ENCODE measurements around the gene KAZN.

The KAZN gene

DNA sequence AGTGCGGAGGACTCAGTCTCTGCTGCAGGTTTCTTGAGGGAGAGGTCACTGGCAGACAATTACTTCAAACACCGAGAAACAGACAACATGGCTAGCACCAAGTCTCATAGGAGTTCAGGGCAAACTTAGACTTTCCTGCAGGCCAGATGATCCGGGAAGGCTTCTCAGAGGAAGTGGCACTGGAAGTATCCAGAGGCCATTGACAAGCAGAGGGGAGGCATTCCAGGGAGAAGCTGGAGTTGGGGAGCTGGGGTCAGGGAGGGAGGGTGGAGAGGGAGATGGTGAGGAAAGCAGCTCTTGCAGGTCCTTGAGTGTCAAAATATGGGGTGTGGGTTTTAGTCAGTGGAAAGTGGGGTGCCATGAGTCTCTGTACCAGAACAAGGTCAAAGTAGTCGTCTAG, 147.9 kb downstream of the KAZN start:
- no peak for DNase-seq

DNA sequence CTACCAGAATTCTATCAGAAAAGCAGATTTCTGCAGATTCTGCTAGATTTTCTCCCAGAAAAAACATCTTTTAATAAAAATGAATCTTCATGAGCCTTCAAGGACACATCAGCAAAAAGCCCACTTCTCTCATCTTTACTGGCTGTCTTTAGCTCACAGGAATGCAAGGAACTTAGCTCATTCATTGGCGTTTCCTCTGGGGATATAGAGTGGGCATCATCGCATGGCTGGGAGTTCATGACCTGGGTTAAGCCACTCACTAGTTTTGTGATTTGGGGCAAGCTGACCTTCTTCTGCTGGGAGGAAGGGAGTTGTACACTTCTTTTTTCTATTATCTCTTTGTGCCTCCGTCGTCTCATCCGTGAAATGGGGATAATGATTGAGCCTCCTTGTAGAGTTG, 149.7 kb downstream of the KAZN start:
- no peak for DNase-seq

DNA sequence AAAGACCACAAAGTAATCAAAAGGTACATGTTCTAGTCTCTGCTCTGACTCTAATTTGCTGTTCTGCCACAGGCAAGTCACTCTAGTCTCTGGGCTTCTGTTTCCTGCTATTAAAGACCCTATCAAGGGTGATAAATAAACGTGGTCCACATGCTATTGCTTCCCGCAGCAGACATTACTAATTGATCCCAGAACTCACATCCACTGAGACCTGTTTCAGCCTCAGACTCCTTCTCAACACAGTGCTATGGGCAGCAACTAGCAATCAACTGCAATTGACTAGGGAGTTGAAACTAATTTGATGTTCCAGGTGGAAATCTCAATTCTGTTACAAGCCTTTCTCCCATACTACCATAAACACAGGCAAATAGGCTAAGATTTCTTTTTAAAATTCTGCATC, 150.5 kb downstream of the KAZN start:
- DNase-seq = no peak

- DNase-seq = no peak
These were observed 152.0 kb downstream of the KAZN start for GRCh38 chr1:14750490-14750889.

DNA sequence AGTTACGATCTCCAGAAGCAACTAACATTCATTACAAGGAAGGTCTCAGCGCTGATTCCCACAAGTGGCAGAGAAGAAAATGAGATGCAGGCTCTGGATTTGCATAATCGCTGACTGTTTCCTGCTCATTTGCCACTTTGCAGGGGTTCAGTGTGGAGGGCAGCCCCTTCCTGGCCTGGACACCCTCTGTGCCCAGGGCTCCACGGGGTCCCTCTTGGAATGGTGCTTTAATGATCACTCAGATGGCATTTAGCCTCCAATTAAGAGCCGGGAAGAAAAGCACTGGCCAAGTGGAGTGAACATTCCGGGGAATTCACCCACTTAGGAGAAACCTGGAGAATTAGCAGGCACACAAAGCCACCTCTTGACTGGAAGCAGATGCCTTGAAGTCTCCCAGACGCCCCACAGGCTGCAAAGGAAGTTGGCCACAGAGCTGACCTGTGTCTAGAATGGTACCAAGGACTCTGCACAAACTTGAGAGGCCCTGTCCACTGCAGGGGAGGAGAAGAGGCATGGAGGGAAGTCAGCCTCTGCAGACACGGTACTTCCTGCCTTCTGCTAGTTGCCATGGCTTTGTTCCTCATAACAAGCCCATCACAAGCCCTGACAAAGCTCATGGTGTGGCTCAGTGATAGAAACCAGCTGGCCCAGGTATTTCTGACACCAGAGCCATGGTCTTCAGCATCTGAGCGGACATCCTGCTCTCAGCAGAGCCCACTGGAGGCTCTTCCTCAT, 157.2 kb downstream of the KAZN start:
- no peak for DNase-seq

DNA sequence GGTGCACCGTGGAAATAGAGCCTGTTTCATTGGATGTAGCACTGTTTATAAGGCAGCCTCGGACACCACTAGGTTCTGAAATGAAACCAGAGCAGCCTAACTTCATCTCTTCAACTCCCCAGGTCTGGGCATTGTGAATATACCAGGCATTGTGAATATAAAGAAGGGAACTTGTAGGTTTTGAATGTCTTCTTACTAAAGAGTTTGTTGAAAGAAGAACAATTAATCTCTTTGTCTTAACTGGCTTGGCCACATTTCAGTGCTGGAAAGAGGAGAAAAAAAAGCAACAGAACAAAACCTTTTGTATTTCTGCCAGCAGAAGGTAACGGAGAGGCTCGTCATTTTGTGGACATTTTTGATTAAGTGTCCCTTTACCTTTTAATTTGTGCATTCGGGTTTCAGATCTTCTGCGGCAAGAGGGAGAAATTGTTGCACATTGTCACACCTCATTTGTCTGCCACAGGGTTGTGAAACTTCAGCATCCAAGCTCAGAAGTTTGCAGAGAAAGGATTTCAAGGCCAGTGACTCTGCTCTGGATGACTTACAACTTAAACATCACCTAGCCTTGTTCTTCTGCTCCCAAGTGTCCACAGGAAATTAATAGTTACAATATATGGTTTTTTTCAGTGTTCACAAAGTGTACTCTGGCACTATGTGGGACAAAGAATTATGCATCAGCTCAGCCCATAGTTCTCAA, 158.3 kb downstream of the KAZN start:
- no peak for DNase-seq

- no peak for DNase-seq
These were observed 158.8 kb downstream of the KAZN start for GRCh38 chr1:14757286-14757625.

- DNase-seq = no peak
These were observed 160.7 kb downstream of the KAZN start for GRCh38 chr1:14759042-14759818.

GRCh38 chr1:14759843-14760242, 161.4 kb downstream of the KAZN start:
- no peak for DNase-seq

DNA sequence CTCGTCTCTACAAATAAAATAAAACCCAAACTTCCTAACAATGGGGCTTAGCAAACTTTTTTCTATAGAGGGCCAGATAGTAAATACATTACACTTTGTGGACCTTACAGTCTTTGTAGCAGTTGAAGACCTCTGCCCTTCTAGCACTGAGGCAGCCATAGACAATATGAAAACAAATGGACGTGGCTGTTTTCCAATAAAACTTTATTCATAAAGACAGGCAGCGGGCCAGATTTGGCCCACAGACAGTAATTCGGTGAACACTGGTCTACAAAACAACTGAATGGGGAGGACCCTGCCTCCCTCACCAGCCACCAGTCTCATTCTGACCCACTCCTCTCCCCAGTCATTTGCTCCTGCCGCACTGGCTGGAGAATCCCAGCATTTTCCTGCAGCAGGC, 162.3 kb downstream of the KAZN start:
- DNase-seq = no peak

DNA sequence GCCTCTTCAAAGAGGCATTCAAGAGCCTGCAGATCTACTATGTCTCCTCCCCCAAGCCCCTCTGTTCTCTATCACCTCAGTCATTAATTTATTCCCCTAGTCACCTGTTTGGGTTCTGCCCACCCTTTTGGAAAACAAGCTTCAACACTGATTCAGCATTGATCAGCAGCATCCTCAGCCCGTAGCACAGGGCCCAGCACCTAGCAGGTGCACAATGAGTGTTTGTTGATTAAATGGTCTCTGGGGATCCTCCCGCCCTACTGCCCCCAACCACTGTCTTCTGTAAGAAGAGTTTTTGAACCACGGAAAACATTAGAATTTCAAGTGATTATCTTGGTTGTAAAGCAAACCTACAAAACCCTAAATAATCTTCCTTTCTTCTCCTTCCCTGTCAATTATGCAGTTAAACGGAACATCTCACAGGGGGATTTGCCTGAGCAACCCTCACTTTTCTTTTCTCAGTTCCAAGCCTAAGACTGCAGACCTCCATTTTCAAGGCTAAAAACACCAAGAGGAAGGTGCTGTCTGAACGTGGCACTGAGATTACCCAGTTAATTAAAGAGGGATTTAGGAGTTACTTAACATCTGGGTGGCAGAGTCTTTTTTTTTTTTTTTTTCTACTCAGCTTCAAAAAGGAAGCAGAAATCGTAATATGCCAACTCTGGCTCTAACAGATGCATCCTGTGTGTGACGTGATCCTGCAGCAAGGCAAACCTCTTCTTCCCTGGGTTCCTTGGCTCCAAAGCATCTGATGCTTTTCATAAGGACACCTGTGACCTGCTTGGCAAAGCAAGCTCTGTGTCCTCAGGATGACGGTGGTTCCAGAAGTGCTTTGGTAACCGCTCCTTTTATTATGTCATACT, 163.0 kb downstream of the KAZN start:
- no peak for DNase-seq

- DNase-seq = no peak
These were observed 165.5 kb downstream of the KAZN start for GRCh38 chr1:14763977-14764376.

GRCh38 chr1:14765773-14766172, 167.3 kb downstream of the KAZN start:
- no peak for DNase-seq

GRCh38 chr1:14767075-14767474, 168.6 kb downstream of the KAZN start:
- no peak for DNase-seq

- DNase-seq = no peak
These were observed 170.3 kb downstream of the KAZN start for GRCh38 chr1:14768582-14769304.

DNA sequence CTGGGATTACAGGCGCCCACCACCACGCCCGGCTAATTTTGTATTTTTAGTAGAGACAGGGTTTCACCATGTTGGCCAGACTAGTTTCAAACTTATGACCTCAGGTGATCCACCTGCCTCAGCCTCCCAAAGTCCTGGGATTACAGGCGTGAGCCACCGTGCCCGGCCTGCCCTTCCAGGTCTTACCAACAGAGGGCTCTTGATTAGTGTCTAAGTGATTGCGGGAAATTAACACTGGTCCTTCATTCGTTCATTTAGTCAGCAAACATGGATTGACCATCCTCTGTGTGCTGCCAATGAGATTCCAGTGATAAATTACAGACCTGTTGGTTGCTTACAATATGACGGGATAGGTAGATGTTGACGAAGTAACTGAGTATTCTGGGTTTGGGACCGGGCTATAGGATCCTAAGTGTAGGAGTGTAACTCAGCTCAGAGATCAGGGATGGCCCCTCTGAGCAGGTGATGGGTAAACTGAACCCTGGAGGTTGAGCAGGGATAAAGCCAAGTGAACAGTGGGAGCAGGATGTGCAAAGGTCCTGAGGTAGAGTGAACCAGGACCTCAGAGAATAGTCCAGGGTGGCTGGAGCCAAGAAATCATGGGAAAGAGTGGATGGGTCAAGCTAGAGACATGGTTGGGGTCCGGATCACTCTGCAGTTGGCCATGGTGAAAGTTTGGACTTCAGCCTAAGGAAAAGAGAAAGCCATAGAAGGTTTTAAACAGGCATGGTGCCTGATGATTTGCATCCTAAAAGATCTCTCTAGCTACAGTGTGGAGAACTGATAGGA, 171.2 kb downstream of the KAZN start:
- no peak for DNase-seq

DNA sequence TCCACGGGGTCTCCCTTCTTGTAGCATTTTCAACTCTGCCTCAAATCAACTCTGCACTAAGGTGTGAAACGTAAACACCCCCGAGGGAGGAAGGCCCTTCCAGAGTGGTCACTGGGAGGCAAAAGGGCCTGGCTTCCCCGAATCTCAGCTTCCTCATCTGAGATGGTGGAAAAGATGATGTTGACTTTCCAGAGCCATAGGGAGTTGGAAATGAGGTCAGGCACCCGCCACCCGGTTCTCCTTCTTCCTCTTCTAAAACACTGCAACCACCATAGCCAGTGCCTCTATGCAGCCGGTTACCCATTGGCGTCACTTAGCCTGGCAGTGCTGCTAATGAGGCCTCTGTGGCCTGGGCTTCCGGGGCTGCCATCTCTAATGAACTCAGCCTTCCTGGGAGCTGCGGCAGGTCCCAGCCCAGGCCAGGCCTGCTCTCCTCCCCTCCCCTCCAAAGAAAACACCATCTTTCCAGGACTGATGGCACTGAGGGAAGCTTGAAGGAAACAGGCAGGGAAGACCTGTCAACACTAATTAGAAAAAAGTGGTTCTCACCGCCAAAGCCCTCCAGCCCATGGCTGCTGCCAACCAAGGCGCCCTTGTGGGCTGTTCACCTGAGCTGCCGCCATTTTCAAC, 175.0 kb downstream of the KAZN start:
- DNase-seq = no peak

DNA sequence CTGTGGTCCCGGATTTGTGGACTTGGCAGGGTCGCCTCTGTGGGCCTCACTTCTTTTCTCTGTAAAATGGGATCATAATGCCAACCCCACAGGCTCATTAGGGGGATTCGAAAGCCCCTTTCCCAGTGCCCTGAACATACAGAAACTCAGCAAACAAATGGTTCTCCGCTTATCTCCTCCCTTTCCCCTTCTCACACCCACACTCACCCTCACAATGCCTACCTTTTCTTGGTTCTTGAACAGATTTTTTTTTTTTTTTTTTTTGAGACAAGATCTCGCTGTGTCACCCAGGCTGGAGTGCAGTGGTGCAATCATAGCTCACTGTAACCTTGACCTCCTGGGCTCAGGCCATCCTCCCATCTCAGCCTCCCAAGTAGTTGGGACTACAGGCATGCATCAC, 175.7 kb downstream of the KAZN start:
- DNase-seq = no peak

GRCh38 chr1:14774988-14775387, 176.5 kb downstream of the KAZN start:
- DNase-seq = no peak

DNA sequence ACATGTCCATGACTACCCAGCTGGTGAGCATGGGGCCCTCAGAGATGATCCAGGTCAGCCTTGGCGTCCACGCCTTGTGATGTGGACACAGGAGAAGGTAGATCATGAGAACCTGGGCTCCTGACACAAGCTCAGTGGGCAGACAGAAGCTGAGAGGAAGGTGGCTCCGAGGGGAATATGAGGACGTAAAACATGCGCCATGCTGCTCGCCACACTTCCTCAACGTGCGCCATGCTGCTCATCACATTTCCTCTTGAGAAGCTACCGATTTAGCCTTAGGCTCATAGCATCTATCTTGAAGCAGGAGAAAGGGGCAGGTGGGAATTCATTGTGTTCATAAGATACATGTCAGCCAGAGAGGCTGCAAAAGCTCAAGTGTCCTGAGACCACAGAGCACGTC, 176.9 kb downstream of the KAZN start:
- DNase-seq = no peak
